ENCODE data around the gene C1QTNF12.

- no peak for TF ChIP-seq CTCF (IDR thresholded peaks at IDR 0.05; ENCODE audit: insufficient read depth, low read length)
- no peak for TF ChIP-seq SPI1 (IDR thresholded peaks at IDR 0.05; ENCODE audit: borderline replicate concordance, low read depth)
- TF ChIP-seq REST (IDR thresholded peaks at IDR 0.05; ENCODE audit: insufficient replicate concordance, low read depth) = no peak
Observed at GRCh38 chr1:1253314-1253713, 6.8 kb upstream of the C1QTNF12 start.

Data from HL-60 (cell line).